IMR-90 (cell line): ENCODE results near the gene PHLPP2. TPM values are rescaled to one million over a fixed set of nuclear protein-coding genes. Genes with fewer than 3 reads are reported as not detected.

Experiments
- ATAC-seq: fragments of 200-7000 bp; cut with Tn5 transposase; 2 replicates; pipeline ENCODE4 v1.9.1; 2020; ENCODE audit warnings: low read depth, mild to moderate bottlenecking, moderate library complexity
- BruUV-seq: library from RNA; stranded (reverse); fragments of 400-500 nt; replicated peaks from 2 replicates; lab custom pipeline; 2021; lab: Mats Ljungman, UMichigan
- CTCF ChIA-PET: fragments of 300-600 bp; formaldehyde crosslinking; extraction: SDS; loops from one replicate; lab custom pipeline; 2021; ENCODE audit warnings: antibody characterized with exemption; lab: Yijun Ruan, JAX
- POLR2A ChIA-PET: fragments of 300-600 bp; sonication (Branson Sonifier 250); formaldehyde crosslinking; loops from one replicate; lab custom pipeline; 2022; ENCODE audit warnings: antibody characterized with exemption; ENCODE audit not compliant: unreplicated experiment; lab: Charles Lee
- DNase-seq: peaks from one replicate; pipeline ENCODE4 v3.0.0; 2013
- H2AFZ ChIP-seq: replicated peaks from 2 replicates; pipeline ENCODE3; 2013; ENCODE audit warnings: low read length, mild to moderate bottlenecking; ENCODE audit not compliant: poor library complexity
- H2AK5ac ChIP-seq: 2 replicates; pipeline ENCODE4 v1.6.1; 2013; ENCODE audit warnings: low read depth, low read length, inconsistent platforms
- H2AK9ac ChIP-seq: replicated peaks from 2 replicates; pipeline ENCODE3; 2013; ENCODE audit warnings: mild to moderate bottlenecking, low read depth, low read length, moderate library complexity; ENCODE audit not compliant: poor library complexity
- H2BK120ac ChIP-seq: 2 replicates; pipeline ENCODE4 v1.6.1; 2013; ENCODE audit warnings: low read depth, low read length, inconsistent platforms
- H2BK15ac ChIP-seq: 3 replicates; pipeline ENCODE4 v1.6.1; 2013; ENCODE audit warnings: low read depth, low read length, inconsistent platforms
- H2BK20ac ChIP-seq: 2 replicates; pipeline ENCODE4 v1.6.1; 2013; ENCODE audit warnings: low read depth, mild to moderate bottlenecking, inconsistent platforms, low read length, moderate library complexity
- H2BK5ac ChIP-seq: 2 replicates; pipeline ENCODE4 v1.6.1; 2013; ENCODE audit warnings: mild to moderate bottlenecking, low read depth, low read length, inconsistent platforms; ENCODE audit not compliant: poor library complexity, severe bottlenecking
- H3K14ac ChIP-seq: replicated peaks from 2 replicates; pipeline ENCODE4 v1.6.1; 2013; ENCODE audit warnings: low read depth, low read length, inconsistent platforms
- H3K18ac ChIP-seq: 2 replicates; pipeline ENCODE4 v1.6.1; 2013; ENCODE audit warnings: low read depth, low read length, control low read depth
- H3K23ac ChIP-seq: 2 replicates; pipeline ENCODE4 v1.6.1; 2013; ENCODE audit warnings: low read depth, low read length, inconsistent platforms
- H3K27ac ChIP-seq: 2 replicates; pipeline ENCODE4 v1.5.1; 2013; ENCODE audit warnings: mild to moderate bottlenecking, control low read depth, low read length; ENCODE audit not compliant: insufficient read depth
- H3K27me3 ChIP-seq: 2 replicates; pipeline ENCODE4 v1.6.1; 2013; ENCODE audit warnings: low read length; ENCODE audit not compliant: control insufficient read depth, insufficient read depth
- H3K36me3 ChIP-seq: 2 replicates; pipeline ENCODE4 v1.6.1; 2013; ENCODE audit warnings: low read length, mixed read lengths; ENCODE audit not compliant: control insufficient read depth, insufficient read depth
- H3K4ac ChIP-seq: 2 replicates; pipeline ENCODE4 v1.6.1; 2013; ENCODE audit warnings: low read depth, low read length, inconsistent platforms
- H3K4me1 ChIP-seq: 2 replicates; pipeline ENCODE4 v1.6.1; 2013; ENCODE audit warnings: low read length, mixed read lengths; ENCODE audit not compliant: control insufficient read depth, insufficient read depth
- H3K4me2 ChIP-seq: 2 replicates; pipeline ENCODE4 v1.6.1; 2013; ENCODE audit warnings: low read depth, mild to moderate bottlenecking, control low read depth, low read length, moderate library complexity
- H3K4me3 ChIP-seq: 2 replicates; pipeline ENCODE4 v1.5.1; 2013; ENCODE audit warnings: low read depth, mild to moderate bottlenecking, control low read depth, low read length, moderate library complexity; ENCODE audit not compliant: insufficient read depth
- H3K56ac ChIP-seq: 2 replicates; pipeline ENCODE4 v1.6.1; 2013; ENCODE audit warnings: low read length, inconsistent platforms; ENCODE audit not compliant: insufficient read depth; ENCODE audit errors: extremely low read depth
- H3K79me1 ChIP-seq, 2 experiments: 2 replicates each; pipeline ENCODE4 v1.6.1; 2013; ENCODE audit warnings: low read length in 2 of 2, inconsistent platforms in 1 of 2, low read depth in 1 of 2
- H3K9ac ChIP-seq: 2 replicates; pipeline ENCODE4 v1.6.1; 2013; ENCODE audit warnings: low read depth, low read length, control low read depth
- H3K9me1 ChIP-seq: 2 replicates; pipeline ENCODE4 v1.6.1; 2013; ENCODE audit warnings: low read length, inconsistent platforms; ENCODE audit not compliant: insufficient read depth
- H3K9me3 ChIP-seq: 2 replicates; pipeline ENCODE4 v1.6.1; 2013; ENCODE audit warnings: low read length; ENCODE audit not compliant: control insufficient read depth, insufficient read depth
- H4K20me1 ChIP-seq: 2 replicates; pipeline ENCODE4 v1.6.1; 2013; ENCODE audit warnings: low read length, inconsistent platforms; ENCODE audit not compliant: insufficient read depth
- H4K5ac ChIP-seq: 2 replicates; pipeline ENCODE4 v1.6.1; 2013; ENCODE audit warnings: mild to moderate bottlenecking, low read depth, low read length, control low read depth
- H4K8ac ChIP-seq, 2 experiments: 2 replicates each; pipeline ENCODE4 v1.6.1; 2013; ENCODE audit warnings: low read depth in 2 of 2, low read length in 2 of 2, control low read depth in 1 of 2, inconsistent platforms in 1 of 2
- H4K91ac ChIP-seq: 2 replicates; pipeline ENCODE4 v1.6.1; 2013; ENCODE audit warnings: low read depth, low read length, inconsistent platforms; ENCODE audit not compliant: insufficient read depth
- BHLHE40 ChIP-seq: fragments of 150-350 bp; IDR thresholded peaks from 2 replicates; pipeline ENCODE4 v1.6.1; 2016; ENCODE audit warnings: mild to moderate bottlenecking, low read depth, low read length
- CEBPB ChIP-seq: IDR thresholded peaks from 2 replicates; pipeline ENCODE4 v1.6.1; 2012; ENCODE audit warnings: low read depth, low read length, improper control_type of control experiment
- CHD1 ChIP-seq: IDR thresholded peaks from 2 replicates; pipeline ENCODE4 v1.6.1; 2012; ENCODE audit warnings: low read depth, low read length, improper control_type of control experiment
- FOS ChIP-seq: fragments of 150-350 bp; IDR thresholded peaks from 2 replicates; pipeline ENCODE4 v1.6.1; 2016; ENCODE audit warnings: low read depth, low read length
- MAFK ChIP-seq: IDR thresholded peaks from 2 replicates; pipeline ENCODE4 v1.6.1; 2012; ENCODE audit warnings: low read depth, low read length, improper control_type of control experiment
- MAZ ChIP-seq: IDR thresholded peaks from 2 replicates; pipeline ENCODE4 v1.6.1; 2012; ENCODE audit warnings: low read depth, mild to moderate bottlenecking, low read length, improper control_type of control experiment, moderate library complexity, borderline replicate concordance
- MXI1 ChIP-seq: IDR thresholded peaks from 2 replicates; pipeline ENCODE4 v1.6.1; 2012; ENCODE audit warnings: low read depth, mild to moderate bottlenecking, low read length, moderate library complexity, borderline replicate concordance
- NFE2L2 ChIP-seq: fragments of 150-350 bp; IDR thresholded peaks from 2 replicates; pipeline ENCODE4 v1.6.1; 2016; ENCODE audit warnings: low read depth, mild to moderate bottlenecking, low read length
- POLR2A ChIP-seq: IDR thresholded peaks from 2 replicates; pipeline ENCODE4 v1.6.1; 2012; ENCODE audit warnings: mild to moderate bottlenecking, low read depth, low read length
- RAD21 ChIP-seq: IDR thresholded peaks from 2 replicates; pipeline ENCODE4 v1.6.1; 2012; ENCODE audit warnings: low read length, improper control_type of control experiment
- RCOR1 ChIP-seq: IDR thresholded peaks from 2 replicates; pipeline ENCODE4 v1.6.1; 2012; ENCODE audit warnings: mild to moderate bottlenecking, low read length, improper control_type of control experiment; ENCODE audit not compliant: insufficient replicate concordance
- RFX5 ChIP-seq: IDR thresholded peaks from 2 replicates; pipeline ENCODE4 v1.8.0; 2012; ENCODE audit warnings: low read depth, mild to moderate bottlenecking, low read length, moderate library complexity
- SMC3 ChIP-seq: fragments of 150-350 bp; IDR thresholded peaks from 2 replicates; pipeline ENCODE4 v1.6.1; 2016; ENCODE audit warnings: low read depth, mild to moderate bottlenecking, antibody characterized with exemption, low read length, moderate library complexity
- USF2 ChIP-seq: fragments of 150-350 bp; IDR thresholded peaks from 2 replicates; pipeline ENCODE4 v1.6.1; 2017; ENCODE audit warnings: mild to moderate bottlenecking, antibody characterized with exemption, low read length, low read depth
- dilution Hi-C: fragments of 300-500 bp; cut with HindIII; formaldehyde crosslinking; loops from one replicate; pipeline ENCODE4 v1.14.3; 2018; ENCODE audit warnings: low sequenced_read_pairs; ENCODE audit not compliant: unreplicated experiment
- in situ Hi-C: fragments of 300-500 bp; cut with MboI; formaldehyde crosslinking; loops from 3 replicates; pipeline ENCODE4 v1.14.3; 2019; ENCODE audit warnings: low sequenced_read_pairs, inconsistent platforms, mixed read lengths
- intact Hi-C: fragments of 100-400 bp; cut with micrococcal nuclease; formaldehyde crosslinking; loops from 2 replicates; pipeline ENCODE4 v1.10.0; 2022
- polyA plus RNA-seq, 3 experiments: library from polyadenylated mRNA; depleted of rRNA; stranded (reverse); fragments of >200 nt; gene quantifications; 2 replicates each; pipeline ENCODE4 v1.2.3, GENCODE V29; 2012; ENCODE audit warnings: low replicate concordance in 1 of 3
- total RNA-seq: library from RNA; depleted of rRNA; stranded (reverse); fragments of >200 nt; gene quantifications from 2 replicates; pipeline ENCODE4 v1.2.3, GENCODE V29; 2012
- TF ChIP-seq, protein P1 (sequence below): conservative IDR thresholded peaks from 2 replicates; pipeline ENCODE4 v1.5.1; 2012; ENCODE audit warnings: mild to moderate bottlenecking, low read depth, low read length, improper control_type of control experiment
- TF ChIP-seq, protein P2 (sequence below): fragments of 150-350 bp; IDR thresholded peaks from 2 replicates; pipeline ENCODE4 v1.6.1; 2016; ENCODE audit warnings: low read depth, mild to moderate bottlenecking, low read length, moderate library complexity, borderline replicate concordance

PHLPP2 gene
- total and polyA plus RNA-seq, 2 of the 4 experiments (the other 2 are of a cell fraction) = 6.8 to 10.2 TPM

DNA sequence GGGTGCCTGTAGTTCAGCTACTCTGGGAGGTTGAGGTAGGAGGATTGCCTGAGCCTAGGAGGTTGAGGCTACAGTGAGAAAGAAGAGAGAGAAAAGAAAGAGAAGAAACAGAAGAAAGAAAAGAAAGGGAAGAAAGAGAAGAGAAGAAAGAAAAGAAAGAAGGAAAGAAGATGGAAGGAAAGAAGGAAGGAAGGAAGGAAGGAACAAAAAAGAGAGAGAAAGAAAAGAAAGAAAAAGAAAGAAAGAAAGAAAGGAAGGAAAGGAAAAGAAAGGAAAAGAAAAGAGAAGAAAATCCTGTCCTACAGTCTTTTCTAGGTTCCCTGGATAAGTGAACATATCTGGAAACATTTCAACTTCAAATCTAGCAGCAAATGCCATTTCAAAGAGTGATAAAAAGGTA lies 29.6 kb upstream of the PHLPP2 start:
- H2BK120ac ChIP-seq = no peak overlapping the region
- H4K5ac ChIP-seq = no peak overlapping the region
- no peak overlapping the region for H3K23ac ChIP-seq
- no peaks in the 10 kb centered on the region; the same call in 1 of the 2 replicates for H4K20me1 ChIP-seq
- dilution Hi-C loops = no loop called here
- no peak overlapping the region for H3K9ac ChIP-seq
- no TSS peak for BruUV-seq
- peaks cover 51% of the 10 kb centered on the region for H3K36me3 ChIP-seq
- POLR2A ChIA-PET = no interaction called here
- no peak overlapping the region for H2AFZ ChIP-seq
- H3K18ac ChIP-seq = no peak overlapping the region
- H3K4me2 ChIP-seq = no peak overlapping the region
- no peak overlapping the region for H2BK20ac ChIP-seq
- DNase-seq (no peak), ATAC-seq (no peak)
- intact Hi-C loops = no loop called here
- no peak overlapping the region for H3K4me3 ChIP-seq
- TF ChIP-seq FOS = no peak
- no peak for TF ChIP-seq MAFK
- TF ChIP-seq SMC3 = no peak
- no peak for TF ChIP-seq RCOR1
- no peak for TF ChIP-seq POLR2A
- TF ChIP-seq, protein P1, sequence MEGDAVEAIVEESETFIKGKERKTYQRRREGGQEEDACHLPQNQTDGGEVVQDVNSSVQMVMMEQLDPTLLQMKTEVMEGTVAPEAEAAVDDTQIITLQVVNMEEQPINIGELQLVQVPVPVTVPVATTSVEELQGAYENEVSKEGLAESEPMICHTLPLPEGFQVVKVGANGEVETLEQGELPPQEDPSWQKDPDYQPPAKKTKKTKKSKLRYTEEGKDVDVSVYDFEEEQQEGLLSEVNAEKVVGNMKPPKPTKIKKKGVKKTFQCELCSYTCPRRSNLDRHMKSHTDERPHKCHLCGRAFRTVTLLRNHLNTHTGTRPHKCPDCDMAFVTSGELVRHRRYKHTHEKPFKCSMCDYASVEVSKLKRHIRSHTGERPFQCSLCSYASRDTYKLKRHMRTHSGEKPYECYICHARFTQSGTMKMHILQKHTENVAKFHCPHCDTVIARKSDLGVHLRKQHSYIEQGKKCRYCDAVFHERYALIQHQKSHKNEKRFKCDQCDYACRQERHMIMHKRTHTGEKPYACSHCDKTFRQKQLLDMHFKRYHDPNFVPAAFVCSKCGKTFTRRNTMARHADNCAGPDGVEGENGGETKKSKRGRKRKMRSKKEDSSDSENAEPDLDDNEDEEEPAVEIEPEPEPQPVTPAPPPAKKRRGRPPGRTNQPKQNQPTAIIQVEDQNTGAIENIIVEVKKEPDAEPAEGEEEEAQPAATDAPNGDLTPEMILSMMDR = no peak
- no peak for TF ChIP-seq RFX5
- no peak for TF ChIP-seq NFE2L2
- TF ChIP-seq, protein P2, sequence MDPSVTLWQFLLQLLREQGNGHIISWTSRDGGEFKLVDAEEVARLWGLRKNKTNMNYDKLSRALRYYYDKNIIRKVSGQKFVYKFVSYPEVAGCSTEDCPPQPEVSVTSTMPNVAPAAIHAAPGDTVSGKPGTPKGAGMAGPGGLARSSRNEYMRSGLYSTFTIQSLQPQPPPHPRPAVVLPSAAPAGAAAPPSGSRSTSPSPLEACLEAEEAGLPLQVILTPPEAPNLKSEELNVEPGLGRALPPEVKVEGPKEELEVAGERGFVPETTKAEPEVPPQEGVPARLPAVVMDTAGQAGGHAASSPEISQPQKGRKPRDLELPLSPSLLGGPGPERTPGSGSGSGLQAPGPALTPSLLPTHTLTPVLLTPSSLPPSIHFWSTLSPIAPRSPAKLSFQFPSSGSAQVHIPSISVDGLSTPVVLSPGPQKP = no peak
- TF ChIP-seq MXI1 = no peak
- no peak for TF ChIP-seq RAD21
- TF ChIP-seq CHD1 = no peak
- no peak for TF ChIP-seq CEBPB
- no peak for TF ChIP-seq USF2
- no peak for TF ChIP-seq MAZ
- no peak for TF ChIP-seq BHLHE40
- no peaks in the 10 kb centered on the region for H3K4me1 ChIP-seq
- in situ Hi-C loops = no loop called here
- no peak overlapping the region for H3K14ac ChIP-seq
- no peak overlapping the region for H3K56ac ChIP-seq
- H3K79me1 ChIP-seq = peaks cover 8% of the 10 kb centered on the region in 2 experiments; a peak in 2 of 4 replicates
- H2AK5ac ChIP-seq = no peak overlapping the region
- H2BK15ac ChIP-seq = no peak overlapping the region
- H3K27ac ChIP-seq = no peak overlapping the region
- no peak overlapping the region for H4K91ac ChIP-seq
- no peak overlapping the region for H2AK9ac ChIP-seq
- no peak overlapping the region for H4K8ac ChIP-seq
- CTCF ChIA-PET = no interaction called here
- no peaks in the 10 kb centered on the region for H3K9me1 ChIP-seq
- H3K4ac ChIP-seq = no peak overlapping the region
- no peak overlapping the region for H2BK5ac ChIP-seq
- H3K27me3 ChIP-seq = no peaks in the 10 kb centered on the region
- H3K9me3 ChIP-seq = no peaks in the 10 kb centered on the region
